Muscle of back (tissue), 10 donors: ENCODE data around the gene CCDC51. TPM values are rescaled to one million over a fixed set of nuclear protein-coding genes. Genes with fewer than 3 reads are reported as not detected.

ENCODE experiments used
- polyA plus RNA-seq, 10 donors: library from polyadenylated mRNA; unstranded; fragments of 120-200 nt; gene quantifications; one replicate each; pipeline ENCODE4 v1.2.1, GENCODE V29; 2013; ENCODE audit not compliant: insufficient read length in 10 of 10

CCDC51 gene
- polyA plus RNA-seq, 10 donors: 9.2 to 15.2 (median 11.3) TPM

Other genes starting within 250 kb of the CCDC51 start
- 1 to 10 TPM in 4 of 10 donors, under 1 TPM in 5, not detected in 1; 0.20 to 1.6 (median 0.94) TPM for gene CAMP, start 216.6 kb downstream of the CCDC51 start, polyA plus RNA-seq
- gene ZNF589, start 199.0 kb downstream of the CCDC51 start, polyA plus RNA-seq: 1 to 10 TPM; 6.3 to 8.8 (median 7.4) TPM
- gene NME6, start 138.8 kb downstream of the CCDC51 start, polyA plus RNA-seq: 10 to 100 TPM; 15.0 to 24.7 (median 20.3) TPM
- not detected for gene SPINK8, start 106.5 kb downstream of the CCDC51 start, polyA plus RNA-seq
- gene FBXW12, start 67.9 kb downstream of the CCDC51 start, polyA plus RNA-seq: under 1 TPM in 5 of 10 donors, not detected in 5; 0.11 to 0.43 (median 0.20) TPM
- 10 to 100 TPM; 11.4 to 33.0 (median 20.0) TPM for gene PLXNB1, start 10.0 kb downstream of the CCDC51 start, polyA plus RNA-seq
- gene TMA7, start 138 bp upstream of the CCDC51 start, polyA plus RNA-seq: 100 to 1,000 TPM; 146 to 239 (median 178) TPM
- gene ATRIP, start 6.6 kb upstream of the CCDC51 start, polyA plus RNA-seq: 1 to 10 TPM; 6.4 to 9.8 (median 7.9) TPM
- 10 to 100 TPM; 54.3 to 89.5 (median 70.3) TPM for gene SHISA5, start 64.1 kb upstream of the CCDC51 start, polyA plus RNA-seq
- gene PFKFB4, start 116.7 kb upstream of the CCDC51 start, polyA plus RNA-seq: 1 to 10 TPM; 3.1 to 5.6 (median 4.5) TPM
- 1 to 10 TPM in 1 of 10 donors, under 1 TPM in 3, not detected in 6; 0.16 to 1.1 (median 0.49) TPM for gene UCN2, start 123.7 kb upstream of the CCDC51 start, polyA plus RNA-seq
- gene COL7A1, start 155.2 kb upstream of the CCDC51 start, polyA plus RNA-seq: 10 to 100 TPM in 3 of 10 donors, 1 to 10 TPM in 7; 3.2 to 54.8 (median 5.4) TPM
- gene UQCRC1, start 169.5 kb upstream of the CCDC51 start, polyA plus RNA-seq: 100 to 1,000 TPM; 161 to 187 (median 177) TPM
- not detected for gene TMEM89, start 181.7 kb upstream of the CCDC51 start, polyA plus RNA-seq
- gene SLC26A6, start 195.3 kb upstream of the CCDC51 start, polyA plus RNA-seq: 10 to 100 TPM in 3 of 10 donors, 1 to 10 TPM in 7; 6.2 to 14.1 (median 8.5) TPM
- gene CELSR3, start 222.8 kb upstream of the CCDC51 start, polyA plus RNA-seq: 1 to 10 TPM in 1 of 10 donors, under 1 TPM in 9; 0.35 to 1.2 (median 0.66) TPM
- 10 to 100 TPM in 1 of 10 donors, 1 to 10 TPM in 9; 5.9 to 11.2 (median 7.8) TPM for gene NCKIPSD, start 245.8 kb upstream of the CCDC51 start, polyA plus RNA-seq